ACHN (cell line): ENCODE results near the gene SPRING1.
A peak's percentile ranks its signal among the peaks of the same experiment; 100 is the strongest.
"Not testable (repeated sequence)": the region's sequence is repeated elsewhere in the genome, so short reads cannot be mapped to it uniquely, and the experiment has no call there.

Experiments used
- DNase-seq: peaks from one replicate; pipeline ENCODE4 v3.0.0-alpha.2; 2015
- in situ Hi-C: cut with HindIII; loops from 2 replicates; pipeline ENCODE4 v1.10.0; 2017; ENCODE audit warnings: low sequenced_read_pairs, low pct_ligation_motif_present, low pct_unique_long_range_greater_than_20kb

The SPRING1 gene

DNA sequence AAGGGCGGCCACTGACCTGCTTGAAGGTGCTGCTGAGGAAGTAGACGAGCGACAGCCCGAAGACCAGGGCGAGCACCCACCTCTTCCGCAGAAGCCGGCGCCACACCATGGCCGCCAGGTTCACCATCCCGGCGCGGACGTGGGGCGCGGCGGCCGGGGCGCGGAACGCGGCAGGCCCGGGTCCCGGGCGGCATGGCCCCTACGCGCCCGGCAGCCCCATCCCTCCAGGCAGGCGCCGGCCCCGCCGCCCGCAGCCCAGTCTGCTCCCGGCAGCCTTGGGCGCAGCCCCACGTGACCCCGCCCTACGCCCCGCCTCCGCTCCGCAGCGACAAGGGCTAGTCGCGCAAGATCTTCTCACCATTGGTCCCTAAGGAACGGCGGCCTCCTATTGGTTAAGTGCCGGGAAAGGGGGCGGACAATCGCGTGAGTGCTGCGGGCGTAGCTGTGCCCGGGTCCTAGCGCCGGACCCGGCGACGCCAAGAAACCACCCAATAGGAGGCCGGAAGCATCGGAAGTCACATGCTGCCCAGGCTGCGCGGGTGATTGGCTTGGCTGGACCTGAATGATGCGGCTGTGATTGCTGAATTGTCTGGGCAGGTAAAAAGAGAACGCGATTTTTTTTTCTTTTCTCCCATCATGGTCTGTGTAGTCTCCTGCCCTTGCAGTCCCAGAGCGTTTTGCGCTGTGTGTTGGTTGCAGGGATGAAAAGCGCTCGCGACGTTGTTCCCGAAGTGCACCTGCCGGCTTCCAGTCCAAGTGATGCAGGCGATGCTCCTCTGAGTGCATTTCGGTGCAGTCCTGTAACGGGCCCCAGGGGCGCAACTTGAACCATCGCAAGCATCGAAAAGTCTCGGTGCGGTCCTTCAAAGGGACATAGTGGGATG lies at the start of gene SPRING1, which contains the start of gene RNFT2:
SPRING1 (minus strand) TSS at position 296 of the 884 bp plus-strand sequence; CDS start at position 127, 169 bp downstream.
RNFT2 (plus strand) TSS at position 542 of the 884 bp plus-strand sequence. CDS start 2,183 bp downstream, outside the sequence.
- peak; percentile 100 for DNase-seq
- in situ Hi-C loops, result no loop called here

DNA sequence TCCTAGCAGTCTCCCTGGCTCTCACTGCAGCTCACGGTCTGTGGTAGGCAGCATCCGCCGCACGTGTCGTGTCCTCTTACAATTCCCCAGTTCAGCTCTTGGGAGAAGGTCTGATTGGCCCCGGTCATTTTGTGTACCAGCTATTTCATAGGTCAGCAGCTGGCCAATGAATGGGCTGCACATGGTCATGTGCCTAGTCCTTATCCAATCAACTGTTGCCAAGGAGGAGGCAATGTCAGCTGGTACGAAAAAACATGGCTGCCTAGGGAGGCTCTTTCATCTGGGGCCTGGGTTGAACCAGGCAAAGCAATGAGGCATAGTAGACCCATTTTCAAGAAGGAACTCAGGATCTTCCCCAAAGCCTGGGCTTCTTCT lies 46.4 kb upstream of the SPRING1 start:
- in situ Hi-C loops, result no loop called here
- DNase-seq, result no peak

DNA sequence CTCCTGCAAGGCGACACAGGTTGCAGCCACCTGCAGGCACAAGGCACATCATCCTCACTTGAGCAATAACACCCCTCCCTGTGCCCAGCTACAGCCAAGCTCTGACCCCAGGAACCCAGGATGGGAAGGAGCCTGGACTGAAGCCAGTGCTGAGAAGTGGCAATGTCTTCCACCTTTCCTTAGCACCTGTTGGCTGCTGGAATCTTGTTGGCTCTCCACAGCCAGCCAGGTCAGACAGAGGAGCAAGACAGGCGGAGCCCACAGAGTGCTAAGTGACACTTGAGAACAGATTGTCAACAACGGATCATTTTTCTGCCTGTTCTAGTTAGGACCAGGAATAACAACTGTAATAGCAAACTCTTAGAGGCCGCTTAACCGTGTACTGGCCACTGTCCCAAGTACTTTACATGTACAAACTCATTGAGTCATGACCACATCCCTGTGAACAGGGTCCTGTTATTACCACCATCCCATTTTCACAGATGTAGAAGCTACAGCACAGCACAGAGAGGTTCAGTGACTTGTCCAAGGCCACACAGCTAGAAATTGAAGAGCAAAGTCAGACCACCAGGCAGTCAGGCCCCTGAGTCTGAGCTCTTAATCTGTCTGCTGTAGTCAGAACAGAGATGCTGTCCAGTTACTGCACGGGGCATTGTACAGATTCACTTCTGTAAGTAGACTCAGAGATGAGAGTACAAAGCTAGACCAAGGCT lies 45.8 kb upstream of the SPRING1 start:
- in situ Hi-C loops, result no loop called here
- DNase-seq, result no peak

GRCh38 chr12:116780942-116781341 lies 43.1 kb upstream of the SPRING1 start:
- in situ Hi-C loops, result no loop called here
- DNase-seq, result no peak

- DNase-seq, result no peak
- in situ Hi-C loops, result no loop called here
Measured at GRCh38 chr12:116779597-116779996, 41.7 kb upstream of the SPRING1 start.

- no peak for DNase-seq
- in situ Hi-C loops, result no loop called here
Measured at GRCh38 chr12:116777245-116777644, 39.4 kb upstream of the SPRING1 start.

GRCh38 chr12:116774020-116774419 lies 36.2 kb upstream of the SPRING1 start:
- in situ Hi-C loops, result no loop called here
- DNase-seq, result no peak

- peak; percentile 48 for DNase-seq
- in situ Hi-C loops, result no loop called here
Measured at GRCh38 chr12:116773276-116773731, 35.4 kb upstream of the SPRING1 start.

DNA sequence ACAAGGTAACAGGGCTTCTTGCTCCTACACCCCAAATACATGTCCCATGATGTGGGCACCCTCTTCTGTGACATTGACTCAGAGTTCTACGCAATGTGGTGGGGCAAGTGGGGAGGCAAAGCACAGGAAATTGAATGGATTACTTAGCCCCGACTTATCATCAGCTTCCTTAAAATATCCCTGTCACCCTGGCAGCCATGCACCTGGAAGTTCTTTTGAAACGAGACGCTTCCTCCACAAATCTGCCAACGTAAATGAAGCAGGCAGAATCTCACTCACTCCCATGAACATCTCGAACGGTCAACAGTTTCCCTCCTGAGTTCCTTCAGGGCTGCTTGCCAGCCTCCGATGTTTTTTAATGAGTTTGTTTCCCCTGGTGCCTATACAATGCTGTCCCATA lies 33.8 kb upstream of the SPRING1 start:
- DNase-seq, result peak; percentile 19
- in situ Hi-C loops, result no loop called here

DNA sequence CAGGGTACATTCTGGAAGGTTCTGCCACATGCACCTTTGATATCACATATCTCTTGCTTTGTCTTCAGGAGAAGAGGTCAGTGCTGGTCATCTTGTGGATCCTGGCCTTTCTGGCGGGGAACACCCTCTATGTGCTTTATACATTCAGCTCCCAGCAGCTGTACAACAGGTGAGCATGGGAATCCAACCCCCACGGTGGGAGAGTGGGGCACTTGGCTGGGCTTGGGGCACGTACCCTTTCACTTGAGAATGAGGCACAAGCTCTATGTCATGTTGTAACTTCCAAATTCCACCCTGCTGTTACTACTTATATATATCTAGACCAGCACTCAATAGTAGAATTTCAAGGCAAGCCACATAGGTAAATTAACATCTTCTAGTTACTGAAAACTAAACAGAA lies 28.9 kb upstream of the SPRING1 start:
- in situ Hi-C loops, result no loop called here
- no peak for DNase-seq

GRCh38 chr12:116766285-116766684 lies 28.4 kb upstream of the SPRING1 start:
- DNase-seq, result no peak
- in situ Hi-C loops, result no loop called here

DNA sequence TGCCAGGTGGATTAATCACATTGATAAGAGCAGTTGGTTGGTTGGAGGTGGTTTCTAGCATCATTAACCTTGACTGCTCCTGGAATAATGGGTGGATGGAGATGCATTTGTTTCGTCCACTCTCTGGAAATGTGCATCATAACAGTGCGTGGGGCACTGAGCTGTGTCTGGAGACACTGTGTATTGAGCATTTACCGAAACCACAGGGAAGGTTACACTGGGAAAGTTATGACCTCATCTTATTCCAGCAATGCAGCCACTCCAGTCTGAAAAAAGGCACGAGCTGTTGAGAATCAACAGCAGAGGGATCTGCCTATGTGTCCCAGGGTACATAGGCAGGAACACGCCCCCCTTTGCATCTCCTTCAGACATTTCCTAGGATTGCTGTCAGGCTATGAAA lies 27.4 kb upstream of the SPRING1 start:
- DNase-seq, result peak; percentile 64
- in situ Hi-C loops, result no loop called here

GRCh38 chr12:116761499-116761898 lies 23.6 kb upstream of the SPRING1 start:
- DNase-seq, result no peak
- in situ Hi-C loops, result no loop called here

- in situ Hi-C loops, result no loop called here
- DNase-seq, result no peak
Measured at GRCh38 chr12:116760622-116761020, 22.8 kb upstream of the SPRING1 start.

DNA sequence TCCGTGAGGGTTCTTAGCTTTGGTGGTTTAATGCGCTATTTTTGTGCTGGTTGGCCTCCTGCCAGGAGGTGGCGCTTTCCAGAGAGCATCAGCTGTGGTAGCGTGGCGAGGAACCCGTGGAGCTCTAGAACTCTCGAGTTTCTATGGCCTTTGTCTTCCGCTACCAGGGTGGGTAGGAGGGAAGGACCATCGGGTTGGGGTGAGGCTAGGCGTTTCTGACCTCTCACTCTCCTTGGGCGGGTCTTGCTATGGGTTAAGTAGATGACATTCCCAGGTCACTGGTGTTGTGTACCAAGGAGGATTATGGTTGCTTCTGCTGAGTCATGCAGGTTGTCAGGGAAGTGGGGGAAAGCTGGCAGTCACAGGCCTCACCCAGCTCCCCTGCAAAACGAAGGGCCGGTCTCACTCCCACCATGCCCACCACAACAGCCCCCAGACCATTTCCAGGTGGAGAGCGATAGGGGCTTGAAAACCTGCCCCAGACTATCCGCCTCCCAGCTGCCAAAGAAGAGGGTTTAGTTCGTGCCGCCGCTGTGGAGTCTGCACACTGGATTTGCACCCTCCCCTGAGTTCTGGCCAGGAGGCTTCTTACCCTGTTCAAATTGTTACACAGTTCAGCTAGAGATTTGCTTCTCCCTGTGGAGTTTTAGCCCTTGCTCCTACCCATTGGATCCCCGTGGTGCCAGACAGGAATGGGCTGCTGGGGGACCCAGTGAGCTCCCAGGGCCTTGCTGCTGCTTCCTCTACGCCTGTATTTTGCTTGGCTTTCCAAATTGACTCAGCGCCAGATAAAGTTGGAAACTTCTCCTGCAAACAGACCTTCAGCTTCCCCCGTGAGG lies 22.1 kb upstream of the SPRING1 start:
- in situ Hi-C loops, result no loop called here
- no peak for DNase-seq

- DNase-seq, in situ Hi-C loops: not testable (repeated sequence)
Measured at GRCh38 chr12:116754783-116755182, 16.9 kb upstream of the SPRING1 start.

- DNase-seq, in situ Hi-C loops: not testable (repeated sequence)
Measured at GRCh38 chr12:116754097-116754496, 16.2 kb upstream of the SPRING1 start.

DNA sequence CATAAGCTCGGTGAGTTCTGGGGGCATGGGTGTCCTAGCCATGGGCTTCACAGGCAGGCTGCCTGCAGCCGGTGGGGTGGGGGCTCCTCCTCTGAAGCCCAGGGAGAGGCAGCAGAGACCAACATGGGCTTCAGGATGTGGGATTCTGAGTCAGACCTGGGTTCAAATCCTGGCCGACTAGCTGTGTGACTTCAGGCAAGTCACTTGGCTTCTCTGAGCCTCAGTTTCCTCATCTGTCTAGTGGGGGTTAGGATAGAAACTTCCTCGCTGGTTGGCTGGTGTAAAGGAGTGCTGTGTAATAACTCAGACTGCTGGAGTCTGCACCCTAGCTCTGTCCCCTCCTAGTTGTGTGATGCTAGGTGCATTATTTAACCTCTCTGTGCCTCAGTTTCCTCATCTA lies 12.4 kb upstream of the SPRING1 start:
- no peak for DNase-seq
- in situ Hi-C loops, result no loop called here

GRCh38 chr12:116749884-116750283 lies 12.0 kb upstream of the SPRING1 start:
- in situ Hi-C loops, result no loop called here
- no peak for DNase-seq
